GM18511 (cell line): ENCODE measurements around the gene AGAP3.

Experiments used
- ATAC-seq: cut with Tn5 transposase; IDR thresholded peaks from one replicate; pipeline ENCODE4 v1.9.1; 2021; ENCODE audit warnings: mild to moderate bottlenecking, moderate library complexity; ENCODE audit not compliant: unreplicated experiment

The AGAP3 gene

GRCh38 chr7:151152643-151153513, 66.6 kb downstream of the AGAP3 start:
- no peak for ATAC-seq

GRCh38 chr7:151157645-151158329, 71.5 kb downstream of the AGAP3 start:
- no peak for ATAC-seq

GRCh38 chr7:151161757-151162156, 75.5 kb downstream of the AGAP3 start:
- no peak for ATAC-seq

GRCh38 chr7:151166629-151167196, 80.4 kb downstream of the AGAP3 start:
- ATAC-seq = no peak

- ATAC-seq = no peak
These were observed 81.1 kb downstream of the AGAP3 start, which contains the start of gene GBX1 for GRCh38 chr7:151167197-151167961. Gene GBX1 (minus strand): TSS chr7:151167694. CDS start chr7:151167548, 146 bp downstream.

GRCh38 chr7:151168003-151168786, 81.9 kb downstream of the AGAP3 start:
- peak; percentile 69 for ATAC-seq

- ATAC-seq = no peak
These were observed 82.5 kb downstream of the AGAP3 start for GRCh38 chr7:151168787-151169162.

- peak; percentile 77 for ATAC-seq
These were observed 86.2 kb downstream of the AGAP3 start for GRCh38 chr7:151172273-151173141.

GRCh38 chr7:151173386-151174245, 87.3 kb downstream of the AGAP3 start:
- ATAC-seq = no peak

- ATAC-seq = no peak
These were observed 88.2 kb downstream of the AGAP3 start for GRCh38 chr7:151174246-151175046.

GRCh38 chr7:151175047-151175792, 88.9 kb downstream of the AGAP3 start:
- ATAC-seq = no peak

GRCh38 chr7:151175793-151176311, 89.6 kb downstream of the AGAP3 start:
- ATAC-seq = no peak

- no peak for ATAC-seq
These were observed 90.1 kb downstream of the AGAP3 start for GRCh38 chr7:151176401-151176800.

GRCh38 chr7:151177310-151177709, 91.0 kb downstream of the AGAP3 start:
- ATAC-seq = no peak

- no peak for ATAC-seq
These were observed 92.0 kb downstream of the AGAP3 start for GRCh38 chr7:151178236-151178635.

GRCh38 chr7:151178831-151179230, 92.6 kb downstream of the AGAP3 start:
- no peak for ATAC-seq
